HS-5 (cell line): ENCODE results near the gene PUM1.
"Not testable (repeated sequence)": the region's sequence is repeated elsewhere in the genome, so short reads cannot be mapped to it uniquely, and the experiment has no call there.

Experiments
- DNase-seq: peaks from one replicate; pipeline ENCODE4 v3.0.0-alpha.2; 2012; ENCODE audit warnings: low read depth

Gene PUM1

GRCh38 chr1:31062867-31063380 is 2.6 kb downstream of the PUM1 start:
- no peak for DNase-seq

DNA sequence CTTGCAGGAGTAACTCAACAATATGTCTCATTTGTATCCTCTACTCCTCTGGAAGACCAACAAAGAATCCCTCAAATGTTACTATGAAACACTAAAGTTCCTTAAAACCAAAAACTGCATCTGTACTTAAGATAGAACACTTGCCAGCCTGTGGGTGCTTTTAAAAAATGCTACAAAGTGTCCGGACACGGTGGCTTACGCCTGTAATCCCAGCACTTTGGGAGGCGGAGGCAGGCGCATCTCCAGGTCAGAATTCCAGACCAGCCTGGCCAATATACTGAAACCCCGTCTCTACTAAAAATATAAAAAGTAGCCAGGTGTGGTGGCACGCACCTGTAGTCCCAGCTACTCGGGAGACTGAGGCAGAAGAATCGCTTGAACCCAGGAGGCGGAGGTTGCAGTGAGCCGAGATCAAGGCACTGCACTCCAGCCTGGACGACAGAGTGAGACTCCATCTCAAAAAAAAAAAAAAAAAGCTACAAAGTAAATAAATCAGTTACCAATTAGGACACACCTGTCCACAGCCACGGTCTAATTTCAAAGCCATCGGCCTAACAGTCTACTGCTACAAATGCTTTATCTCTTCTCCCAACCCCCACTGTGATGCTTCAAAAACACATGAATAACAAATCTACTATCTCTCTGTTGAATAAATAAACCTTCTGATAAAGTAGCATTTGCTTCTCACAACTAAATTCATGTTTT is 3.2 kb downstream of the PUM1 start:
- not testable (repeated sequence) for DNase-seq

DNA sequence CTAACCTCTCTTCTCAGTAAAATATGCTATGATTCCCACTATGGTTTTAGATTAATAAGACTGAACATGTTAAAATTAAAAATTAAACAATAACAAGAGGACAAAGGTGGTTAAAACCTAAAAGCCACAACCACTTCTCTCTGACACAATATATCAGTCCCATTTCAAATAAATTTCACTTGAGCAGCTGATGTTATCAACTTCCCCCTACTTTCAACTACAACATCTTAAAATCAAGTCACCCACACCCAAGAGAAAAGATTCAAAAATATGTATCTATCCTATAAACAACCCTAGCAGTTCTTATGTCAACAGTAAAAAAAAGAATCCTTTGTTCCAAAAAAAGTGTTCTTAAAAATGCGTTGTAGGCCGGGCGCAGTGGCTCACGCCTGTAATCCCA is 7.5 kb downstream of the PUM1 start:
- no peak for DNase-seq

GRCh38 chr1:31055953-31056352 is 9.6 kb downstream of the PUM1 start:
- DNase-seq: no peak

GRCh38 chr1:31055501-31055900 is 10.0 kb downstream of the PUM1 start:
- DNase-seq: no peak

DNA sequence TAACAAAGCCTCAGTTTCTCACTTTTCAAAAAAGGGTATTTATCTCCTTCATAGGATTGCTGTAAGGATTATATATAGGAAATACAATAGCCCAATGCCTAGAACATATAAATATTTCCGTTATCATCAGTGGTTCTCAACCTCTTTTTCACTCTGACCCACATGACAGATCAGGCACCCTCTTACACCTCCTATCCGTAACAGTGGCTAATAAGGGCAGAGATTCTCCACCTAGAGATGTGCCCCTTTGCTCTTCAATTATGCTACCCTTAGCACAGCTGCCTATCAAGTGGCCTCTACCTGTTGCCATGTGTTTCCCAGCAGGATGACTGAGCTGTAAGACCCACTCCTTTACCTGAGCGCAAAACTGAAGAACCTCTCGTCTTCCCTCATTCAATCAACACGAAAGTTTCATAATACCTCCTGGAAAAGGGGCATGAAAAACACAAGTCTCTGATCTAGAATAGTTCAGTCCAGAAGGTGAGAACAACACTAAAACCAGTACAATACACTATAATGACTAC is 10.5 kb downstream of the PUM1 start:
- no peak for DNase-seq

- no peak for DNase-seq
Measured at GRCh38 chr1:31054349-31054748, 11.2 kb downstream of the PUM1 start.

DNA sequence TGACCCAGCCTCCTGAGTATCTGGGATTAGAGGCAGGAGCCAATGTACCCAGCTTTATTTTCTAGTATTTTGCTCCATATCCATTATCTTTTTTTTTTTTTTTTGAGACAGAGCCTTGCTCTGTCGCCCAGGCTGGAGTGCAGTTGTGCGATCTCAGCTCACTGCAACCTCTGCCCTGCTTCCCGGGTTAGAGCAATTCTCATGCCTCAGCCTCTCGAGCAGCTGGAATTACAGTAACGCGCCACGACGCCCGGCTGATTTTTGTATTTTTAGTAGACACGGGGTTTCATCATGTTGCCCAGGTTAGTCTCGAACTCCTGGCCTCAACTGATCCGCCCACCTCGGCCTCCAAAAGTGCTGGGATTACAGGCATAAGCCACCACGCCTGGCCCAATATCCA is 12.9 kb downstream of the PUM1 start:
- DNase-seq: not testable (repeated sequence)

- DNase-seq: no peak
Measured at GRCh38 chr1:31051611-31052010, 13.9 kb downstream of the PUM1 start.

DNA sequence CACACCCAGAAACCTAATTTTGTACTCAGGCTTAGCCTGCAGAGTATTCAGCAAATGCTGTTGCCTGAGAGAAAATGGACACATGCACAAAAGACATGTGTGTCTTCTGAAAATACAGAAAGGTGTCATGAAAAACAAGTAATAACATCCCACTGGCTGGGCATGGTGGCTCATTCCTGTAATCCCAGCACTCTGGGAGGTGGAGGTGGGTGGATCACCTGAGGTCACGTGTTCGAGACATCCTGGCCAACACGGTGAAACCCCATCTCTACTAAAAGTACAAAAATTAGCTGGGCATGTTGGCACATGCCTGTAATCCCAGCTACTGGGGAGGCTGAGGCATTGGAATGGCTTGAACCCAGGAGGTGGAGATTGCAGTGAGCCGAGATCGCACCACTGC is 18.0 kb downstream of the PUM1 start:
- not testable (repeated sequence) for DNase-seq

GRCh38 chr1:31043631-31044030 is 21.9 kb downstream of the PUM1 start:
- no peak for DNase-seq

GRCh38 chr1:31042656-31043055 is 22.9 kb downstream of the PUM1 start:
- DNase-seq: no peak

DNA sequence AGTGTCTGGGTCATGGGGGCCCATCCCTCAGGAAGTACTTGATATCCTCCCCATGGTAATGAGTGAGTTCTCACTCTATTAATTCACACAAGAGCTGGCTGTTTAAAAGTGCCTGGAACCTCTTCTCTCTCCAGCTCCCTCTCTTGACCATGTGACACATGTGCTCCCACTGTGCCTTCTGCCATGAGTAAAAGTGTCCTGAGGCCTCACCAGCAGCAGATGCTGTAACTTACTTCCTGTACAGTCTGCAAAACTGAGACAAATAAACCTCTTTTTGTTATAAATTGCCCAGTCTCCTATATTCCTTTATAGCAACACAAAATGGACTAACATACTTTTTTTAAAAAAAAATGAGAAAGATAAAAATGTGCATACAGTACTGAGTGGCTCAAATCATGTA is 24.0 kb downstream of the PUM1 start:
- no peak for DNase-seq

- no peak for DNase-seq
Measured at GRCh38 chr1:31040038-31040437, 25.5 kb downstream of the PUM1 start.

GRCh38 chr1:31038935-31039334 is 26.6 kb downstream of the PUM1 start:
- DNase-seq: not testable (repeated sequence)

- peak; percentile 38 for DNase-seq
Measured at GRCh38 chr1:31038360-31038759, 27.2 kb downstream of the PUM1 start.

DNA sequence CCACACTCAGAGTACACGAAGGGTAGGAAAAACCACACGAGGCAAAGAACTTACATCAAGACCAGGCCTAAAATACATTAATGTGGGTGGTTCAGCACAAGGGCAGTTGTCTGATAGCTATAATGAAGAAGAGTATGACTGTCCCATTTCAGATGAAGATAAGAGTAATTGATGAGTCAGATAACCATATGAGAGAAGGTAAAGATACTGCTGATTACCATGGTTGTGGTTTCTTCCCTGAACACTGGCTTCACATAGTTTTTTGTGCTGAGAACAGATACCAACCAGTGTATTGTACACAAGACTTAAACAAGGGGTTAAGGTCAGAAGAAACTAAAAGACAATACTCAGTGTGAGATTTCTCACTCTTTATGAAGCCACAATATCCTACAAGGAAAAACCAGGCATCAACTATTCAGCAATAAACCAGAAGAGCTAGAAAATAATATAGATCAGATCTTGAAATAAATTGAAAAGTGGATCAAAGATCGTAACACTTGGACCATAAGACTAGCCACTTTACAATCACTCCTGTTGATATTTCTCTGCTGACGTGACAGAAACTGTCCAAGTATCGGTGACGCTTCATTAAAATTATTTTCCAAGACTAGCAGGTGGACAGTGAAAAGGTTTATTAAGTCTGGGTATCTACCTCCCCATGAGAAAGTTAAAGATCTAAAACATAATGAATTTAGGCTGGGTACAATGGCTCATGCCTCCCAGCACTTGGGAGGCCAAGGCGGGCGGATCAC is 28.6 kb downstream of the PUM1 start:
- DNase-seq: no peak

DNA sequence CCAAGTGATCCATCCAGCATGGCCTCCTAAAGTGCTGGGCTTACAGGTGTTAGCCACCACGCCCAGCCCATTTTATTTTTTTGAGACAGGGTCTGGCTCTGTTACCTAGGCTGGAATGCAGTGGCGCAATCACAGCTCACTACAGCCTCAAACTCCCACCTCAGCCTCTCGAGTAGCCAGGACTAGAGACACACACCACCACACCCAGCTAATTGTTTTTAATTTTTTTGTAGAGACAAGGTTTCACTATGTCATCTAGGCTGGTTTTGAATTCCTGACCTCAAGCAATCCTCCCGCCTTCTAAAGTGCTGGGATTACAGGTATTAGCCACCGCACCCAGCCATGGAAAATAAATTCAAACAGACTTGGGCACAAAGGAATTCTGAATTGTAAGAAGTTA is 31.9 kb downstream of the PUM1 start:
- DNase-seq: no peak

GRCh38 chr1:31032266-31032665 is 33.3 kb downstream of the PUM1 start:
- DNase-seq: no peak

- no peak for DNase-seq
Measured at GRCh38 chr1:31031330-31032143, 34.0 kb downstream of the PUM1 start.

GRCh38 chr1:31029026-31029425 is 36.5 kb downstream of the PUM1 start:
- no peak for DNase-seq
